Smooth muscle cell (in vitro differentiated cells): ENCODE results near the gene HINT2. TPM values are rescaled to one million over a fixed set of nuclear protein-coding genes. Genes with fewer than 3 reads are reported as not detected.
A peak's percentile ranks its signal among the peaks of the same experiment; 100 is the strongest.

Experiments
- DNase-seq: peaks from one replicate; lab custom pipeline; 2025; ENCODE audit not compliant: unreplicated experiment; lab: John Stamatoyannopoulos, UW
- H2AFZ ChIP-seq: fragments of 200-600 bp; sonication (generic); 2 replicates; pipeline ENCODE4 v1.6.0; 2016; ENCODE audit warnings: antibody characterized with exemption, low read depth, mild to moderate bottlenecking
- H3F3A ChIP-seq: fragments of 200-600 bp; sonication (generic); 2 replicates; pipeline ENCODE4 v1.6.0; 2017; ENCODE audit warnings: antibody characterized with exemption, low read depth
- H3K27ac ChIP-seq: fragments of 200-600 bp; sonication (generic); 2 replicates; pipeline ENCODE4 v1.5.1; 2016; ENCODE audit warnings: low read depth, mild to moderate bottlenecking
- H3K27me3 ChIP-seq: fragments of 200-600 bp; sonication (generic); 2 replicates; pipeline ENCODE4 v1.6.1; 2016; ENCODE audit warnings: low read depth, mild to moderate bottlenecking
- H3K36me3 ChIP-seq: fragments of 200-600 bp; sonication (generic); 2 replicates; pipeline ENCODE4 v1.5.1; 2016; ENCODE audit warnings: low read depth
- H3K4me1 ChIP-seq: fragments of 200-600 bp; sonication (generic); 2 replicates; pipeline ENCODE4 v1.5.1; 2016; ENCODE audit warnings: low read depth
- H3K4me2 ChIP-seq: fragments of 200-600 bp; sonication (generic); 2 replicates; pipeline ENCODE4 v1.6.0; 2016; ENCODE audit warnings: mild to moderate bottlenecking
- H3K4me3 ChIP-seq: fragments of 200-600 bp; sonication (generic); 2 replicates; pipeline ENCODE4 v1.5.1; 2016; ENCODE audit warnings: mild to moderate bottlenecking
- H3K79me2 ChIP-seq: fragments of 200-600 bp; sonication (generic); 2 replicates; pipeline ENCODE4 v1.6.0; 2016; ENCODE audit warnings: low read depth, mild to moderate bottlenecking
- H3K9ac ChIP-seq: fragments of 200-600 bp; sonication (generic); 2 replicates; pipeline ENCODE4 v1.6.0; 2016; ENCODE audit warnings: low read depth
- H3K9me3 ChIP-seq: fragments of 200-600 bp; sonication (generic); replicated peaks from 2 replicates; pipeline ENCODE4 v1.5.1; 2016; ENCODE audit warnings: low read depth
- H4K20me1 ChIP-seq: fragments of 200-600 bp; sonication (generic); 2 replicates; pipeline ENCODE4 v1.6.0; 2016; ENCODE audit warnings: low read depth
- WGBS: methylation state at CpG from one replicate; pipeline ENCODE4 v1.1.7; 2016; ENCODE audit warnings: low lambda C conversion rate; 5-methylcytosine and 5-hydroxymethylcytosine counted together
- polyA plus RNA-seq: library from polyadenylated mRNA; unstranded; fragments of >200 nt; fragmentation: Nextera tagmentation; extraction: Ambion mirVana; gene quantifications from 2 replicates; pipeline ENCODE4 v1.2.1, GENCODE V29; 2016
- total RNA-seq: library from RNA; depleted of rRNA; stranded (reverse); fragments of >200 nt; gene quantifications from 2 replicates; pipeline ENCODE4 v1.2.3, GENCODE V29; 2014
- TF ChIP-seq, protein P1 (sequence below): fragments of 200-600 bp; sonication (generic); IDR thresholded peaks from 2 replicates; pipeline ENCODE4 v1.5.1; 2017; ENCODE audit warnings: borderline replicate concordance, mild to moderate bottlenecking, antibody characterized with exemption; ENCODE audit not compliant: insufficient read depth, poor library complexity, severe bottlenecking

The HINT2 gene
- total and polyA plus RNA-seq, 2 experiments from 2014 or later: 7.7 to 66.7 TPM

- no peak for DNase-seq
- Histone ChIP-seq H3K79me2 (no peaks in the 10 kb centered on the region), H3K4me2 (no peak overlapping the region), H4K20me1 (no peaks in the 10 kb centered on the region), H3K4me1 (peaks cover 3% of the 10 kb centered on the region), H3K4me3 (no peak overlapping the region), H3F3A (no peaks in the 10 kb centered on the region), H3K36me3 (no peaks in the 10 kb centered on the region), H3K27me3 (no peaks in the 10 kb centered on the region), H3K9me3 (no peaks in the 10 kb centered on the region), H3K9ac (peak overlapping the region; percentile 60), H3K27ac (peak overlapping the region; percentile 78), H2AFZ (no peak overlapping the region)
- TF ChIP-seq, protein P1, sequence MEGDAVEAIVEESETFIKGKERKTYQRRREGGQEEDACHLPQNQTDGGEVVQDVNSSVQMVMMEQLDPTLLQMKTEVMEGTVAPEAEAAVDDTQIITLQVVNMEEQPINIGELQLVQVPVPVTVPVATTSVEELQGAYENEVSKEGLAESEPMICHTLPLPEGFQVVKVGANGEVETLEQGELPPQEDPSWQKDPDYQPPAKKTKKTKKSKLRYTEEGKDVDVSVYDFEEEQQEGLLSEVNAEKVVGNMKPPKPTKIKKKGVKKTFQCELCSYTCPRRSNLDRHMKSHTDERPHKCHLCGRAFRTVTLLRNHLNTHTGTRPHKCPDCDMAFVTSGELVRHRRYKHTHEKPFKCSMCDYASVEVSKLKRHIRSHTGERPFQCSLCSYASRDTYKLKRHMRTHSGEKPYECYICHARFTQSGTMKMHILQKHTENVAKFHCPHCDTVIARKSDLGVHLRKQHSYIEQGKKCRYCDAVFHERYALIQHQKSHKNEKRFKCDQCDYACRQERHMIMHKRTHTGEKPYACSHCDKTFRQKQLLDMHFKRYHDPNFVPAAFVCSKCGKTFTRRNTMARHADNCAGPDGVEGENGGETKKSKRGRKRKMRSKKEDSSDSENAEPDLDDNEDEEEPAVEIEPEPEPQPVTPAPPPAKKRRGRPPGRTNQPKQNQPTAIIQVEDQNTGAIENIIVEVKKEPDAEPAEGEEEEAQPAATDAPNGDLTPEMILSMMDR: no peak
- WGBS: 74% methylated on average over 4 of the region's 4 CpGs
These were observed 16.0 kb downstream of the HINT2 start for GRCh38 chr9:35798658-35799374.

GRCh38 chr9:35797311-35798109, 17.3 kb downstream of the HINT2 start:
- TF ChIP-seq, protein P1: no peak
- 91% methylated on average over 6 of the region's 6 CpGs for WGBS
- Histone ChIP-seq H3K27ac (peak overlapping the region; percentile 78), H3K27me3 (no peaks in the 10 kb centered on the region), H3F3A (no peaks in the 10 kb centered on the region), H4K20me1 (no peaks in the 10 kb centered on the region), H2AFZ (no peak overlapping the region), H3K79me2 (no peaks in the 10 kb centered on the region), H3K4me2 (no peak overlapping the region), H3K4me1 (peaks cover 3% of the 10 kb centered on the region), H3K9me3 (no peaks in the 10 kb centered on the region), H3K4me3 (no peak overlapping the region), H3K36me3 (no peaks in the 10 kb centered on the region), H3K9ac (peak overlapping the region; percentile 14)
- DNase-seq: no peak

DNA sequence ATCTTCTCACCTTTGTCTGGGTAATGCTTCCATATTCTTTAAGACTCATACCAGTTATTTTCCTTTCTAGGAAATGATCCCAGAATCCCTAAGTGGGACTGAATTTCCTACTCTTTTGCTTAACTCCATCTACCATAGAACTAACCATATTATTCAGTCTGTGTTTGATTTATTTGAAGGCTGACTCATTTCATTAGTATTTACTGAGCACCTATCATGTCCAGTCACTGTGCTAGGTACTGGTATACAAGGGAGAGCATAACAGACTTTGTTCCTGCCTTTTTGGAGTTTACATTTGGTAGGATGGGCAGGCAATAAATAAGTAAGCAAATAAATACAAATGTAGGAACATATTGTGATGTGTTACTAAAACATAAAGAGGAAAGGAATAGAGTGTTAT, 19.1 kb downstream of the HINT2 start:
- H3K9me3 ChIP-seq: no peaks in the 10 kb centered on the region
- no peaks in the 10 kb centered on the region for H3K27me3 ChIP-seq
- H3K9ac ChIP-seq: no peak overlapping the region
- H3K36me3 ChIP-seq: no peaks in the 10 kb centered on the region
- H4K20me1 ChIP-seq: no peaks in the 10 kb centered on the region
- no peak overlapping the region for H3K4me2 ChIP-seq
- H2AFZ ChIP-seq: no peak overlapping the region
- H3K27ac ChIP-seq: peak overlapping the region; percentile 37
- DNase-seq: no peak
- no peaks in the 10 kb centered on the region for H3F3A ChIP-seq
- no peaks in the 10 kb centered on the region for H3K79me2 ChIP-seq
- TF ChIP-seq, protein P1: no peak
- H3K4me1 ChIP-seq: peaks cover 8% of the 10 kb centered on the region
- H3K4me3 ChIP-seq: no peak overlapping the region
